ENCODE results near the gene NEIL1. TPM values are rescaled to one million over a fixed set of nuclear protein-coding genes. Genes with fewer than 3 reads are reported as not detected.

NEIL1 gene
- polyA plus RNA-seq, 1 of the 3 experiments (the other 2 are of a cell fraction), result 12.0 TPM

- TF ChIP-seq GATA2 (CRISPR knock-in tag; IDR thresholded peaks at IDR 0.05) (no peak), EZH2phosphoT487 (IDR thresholded peaks at IDR 0.05; ENCODE audit: borderline replicate concordance, low read depth) (no peak), SMC3 (IDR thresholded peaks at IDR 0.05; ENCODE audit: low read depth, low read length) (no peak), GABPA (IDR thresholded peaks at IDR 0.05; ENCODE audit: low read depth) (no peak), USF2 (IDR thresholded peaks at IDR 0.05; ENCODE audit: borderline replicate concordance, low read depth, low read length) (no peak)
Observed at GRCh38 chr15:75364881-75365280, 18.0 kb downstream of the NEIL1 start (continued).

GRCh38 chr15:75366163-75366562, 19.3 kb downstream of the NEIL1 start:
- ChIA-PET CTCF (interaction anchor here (3.5 kb wide), 1 partner anchor 11 kb away, joined by 29 read pairs; no protein-coding TSS in a partner anchor), POLR2A (no interaction called here)
- Histone ChIP-seq H3K4me1 (ENCODE audit: control insufficient read depth in 1 of 2, insufficient read depth in 2 of 2, low read depth in 1 of 2, low read length in 1 of 2) (peaks cover 5 to 16% of the 10 kb centered on the region in 2 experiments; a peak in 3 of 4 replicates), H3K4me2 (no peak overlapping the region), H3K27me3 (ENCODE audit: insufficient read depth) (no peaks in the 10 kb centered on the region), H4K20me1 (ENCODE audit: insufficient read depth) (no peaks in the 10 kb centered on the region; the same call in 1 of the 2 replicates), H3K9me3 (no peaks in the 10 kb centered on the region), H2AFZ (ENCODE audit: low read depth) (no peak overlapping the region), H3K79me2 (ENCODE audit: insufficient read depth) (peaks cover 36% of the 10 kb centered on the region), H3K9ac (no peak overlapping the region), H3K4me3 (ENCODE audit: low read depth in 2 of 2, low read length in 1 of 2) (no peak overlapping the region), H3K36me3 (replicated peaks in 1 of 2; ENCODE audit: control insufficient read depth in 1 of 2, insufficient read depth in 2 of 2, low read length in 1 of 2) (peaks cover 42 to 55% of the 10 kb centered on the region in 2 experiments), H3F3A (replicated peaks; ENCODE audit: insufficient read depth) (peaks cover 10% of the 10 kb centered on the region), H3K9me2 (no peaks in the 10 kb centered on the region), H3K27ac (ENCODE audit: low read depth in 2 of 2, low read length in 1 of 2) (no peak overlapping the region)
- WGBS (ENCODE audit: low lambda C conversion rate), result 87% methylated on average over 3 of the region's 3 CpGs
- DNase-seq, result no peak
- TF ChIP-seq TCF12 (IDR thresholded peaks at IDR 0.05) (no peak), MEF2A (IDR thresholded peaks at IDR 0.05; ENCODE audit: borderline replicate concordance, low read depth) (no peak), PBX3 (IDR thresholded peaks at IDR 0.05) (no peak), USF1 (IDR thresholded peaks at IDR 0.05; ENCODE audit: borderline replicate concordance, low read depth) (no peak), RCOR1 (IDR thresholded peaks at IDR 0.05; ENCODE audit: low read length) (no peak), NFIC (IDR thresholded peaks at IDR 0.05; ENCODE audit: borderline replicate concordance) (no peak), EP300 (IDR thresholded peaks at IDR 0.05; ENCODE audit: borderline replicate concordance in 1 of 2, low read depth in 1 of 2, low read length in 1 of 2) (no peak), YY1 (IDR thresholded peaks at IDR 0.05; ENCODE audit: low read depth) (no peak), MAX (IDR thresholded peaks at IDR 0.05; ENCODE audit: low read depth) (no peak), JUND (IDR thresholded peaks at IDR 0.05) (no peak), ZBTB33 (IDR thresholded peaks at IDR 0.05; ENCODE audit: borderline replicate concordance, low read depth) (no peak)
